Kidney (tissue), 14 donors: Measurements from ENCODE around the gene PACS2. TPM values are rescaled to one million over a fixed set of nuclear protein-coding genes. Genes with fewer than 3 reads are reported as not detected.

Source experiments
- DNase-seq, 5 donors: peaks; one replicate each; pipeline ENCODE4 v3.0.0-alpha.2; 2013 to 2020
- FAIRE-seq: peaks from 2 replicates; lab custom pipeline; 2012; peaks lifted over from hg19 to GRCh38; lab: Jason Lieb, UNC
- H3K27ac ChIP-seq, 2 donors: one replicate each; pipeline ENCODE4 v1.7.0; 2013; ENCODE audit warnings: low read depth in 2 of 2, low read length in 2 of 2, inconsistent platforms in 1 of 2
- H3K27me3 ChIP-seq: one replicate; pipeline ENCODE4 v1.7.1; 2013; ENCODE audit warnings: low read length, inconsistent platforms; ENCODE audit not compliant: control insufficient read depth, insufficient read depth
- H3K36me3 ChIP-seq, 3 donors: one replicate each; pipeline versions ENCODE4 v1.7.0 to v1.7.1; 2013; ENCODE audit warnings: low read length in 3 of 3, control low read depth in 1 of 3, inconsistent platforms in 1 of 3; ENCODE audit not compliant: insufficient read depth in 3 of 3, control insufficient read depth in 2 of 3
- H3K4me1 ChIP-seq, 3 donors: one replicate each; pipeline versions ENCODE4 v1.7.0 to v1.7.1; 2013; ENCODE audit warnings: low read length in 3 of 3, inconsistent platforms in 1 of 3, low read depth in 1 of 3; ENCODE audit not compliant: control insufficient read depth in 2 of 3, insufficient read depth in 2 of 3
- H3K4me3 ChIP-seq, 3 donors: one replicate each; pipeline versions ENCODE4 v1.7.0 to v1.8.1; 2013; ENCODE audit warnings: low read length in 3 of 3, control low read depth in 1 of 3, inconsistent platforms in 1 of 3
- H3K9ac ChIP-seq, 3 donors: one replicate each; pipeline versions ENCODE4 v1.7.0 to v1.7.1; 2013; ENCODE audit warnings: low read length in 3 of 3, control low read depth in 1 of 3, inconsistent platforms in 1 of 3
- H3K9me3 ChIP-seq, 3 donors: one replicate each; pipeline versions ENCODE4 v1.7.0 to v1.7.1; 2013; ENCODE audit warnings: low read length in 3 of 3, control low read depth in 1 of 3, inconsistent platforms in 1 of 3; ENCODE audit not compliant: control insufficient read depth in 2 of 3, insufficient read depth in 1 of 3
- CTCF ChIP-seq: IDR thresholded peaks from 3 replicates; pipeline ENCODE4 v1.5.1; 2012; ENCODE audit warnings: mild to moderate bottlenecking, moderate library complexity, borderline replicate concordance; ENCODE audit not compliant: insufficient read depth; ENCODE audit errors: extremely low read depth
- intact Hi-C: fragments of 100-400 bp; cut with DNase I; formaldehyde crosslinking; loops from one replicate; pipeline ENCODE4 v1.11.1; 2022
- polyA plus RNA-seq: library from polyadenylated mRNA; stranded (reverse); fragments of 350-450 nt; fragmentation: Illumina TruSeq; extraction: RNeasy Lipid Tissue Mini Kit (QIAGEN cat#74804); gene quantifications from one replicate; pipeline ENCODE4 v1.2.3, GENCODE V29; 2014; ENCODE audit warnings: low read depth, low replicate concordance; ENCODE audit not compliant: insufficient read depth
- total RNA-seq: library from RNA; stranded (reverse); fragmentation: NEBNext Ultra II Directional; extraction: Animal tissue kit (Norgen Biotek cat#: 25700); gene quantifications from one replicate; pipeline ENCODE4 v1.2.1, GENCODE V29; 2021
- donor health status: control.
- donor health status: control.
- donor health status: control.
- donor health status: control.
- donor health status: control.
- donor health status: DM: yes; HTN: yes; CAD: no.
- donor health status: Normal renal cell carcinoma (clear cell type).

Gene PACS2
- total and polyA plus RNA-seq, 2 donors from 2014 or later = 35.7 to 83.9 TPM

- intact Hi-C loops = no loop called here
- no peaks in the 10 kb centered on the region for H3K4me1 ChIP-seq
- H3K27me3 ChIP-seq = no peaks in the 10 kb centered on the region
- H3K9ac ChIP-seq = no peak overlapping the region
- H3K27ac ChIP-seq = no peak overlapping the region
- DNase-seq = peak in 2 of 5 donors; percentile 56 to 74
- no peak for TF ChIP-seq CTCF
- FAIRE-seq = no peak
- no peaks in the 10 kb centered on the region for H3K36me3 ChIP-seq
- H3K4me3 ChIP-seq = no peak overlapping the region
- no peaks in the 10 kb centered on the region for H3K9me3 ChIP-seq
Observed at GRCh38 chr14:105391541-105391940, 77.0 kb downstream of the PACS2 start.

- FAIRE-seq (no peak), DNase-seq (peak; percentile 42 to 74 (median 59))
- Histone ChIP-seq H3K9ac (no peak overlapping the region), H3K36me3 (no peaks in the 10 kb centered on the region), H3K4me3 (no peak overlapping the region), H3K27me3 (no peaks in the 10 kb centered on the region), H3K27ac (no peak overlapping the region), H3K9me3 (no peaks in the 10 kb centered on the region), H3K4me1 (peaks cover 0 to 3% (median 0%) of the 10 kb centered on the region in 3 donors)
- intact Hi-C loops = no loop called here
- no peak for TF ChIP-seq CTCF
Observed at GRCh38 chr14:105392131-105393090, 77.9 kb downstream of the PACS2 start.

- Histone ChIP-seq H3K27ac (no peak overlapping the region), H3K36me3 (no peaks in the 10 kb centered on the region), H3K9ac (no peak overlapping the region), H3K4me3 (no peak overlapping the region), H3K27me3 (no peaks in the 10 kb centered on the region), H3K9me3 (no peaks in the 10 kb centered on the region), H3K4me1 (peaks cover 0 to 6% (median 0%) of the 10 kb centered on the region in 3 donors)
- FAIRE-seq (no peak), DNase-seq (peak in 1 of 5 donors; percentile 56)
- TF ChIP-seq CTCF = no peak
- intact Hi-C loops = no loop called here
Observed at GRCh38 chr14:105393151-105393550, 78.6 kb downstream of the PACS2 start.
